K562 (cell line): Measurements from ENCODE around the gene TADA2A. TPM values are rescaled to one million over a fixed set of nuclear protein-coding genes. Genes with fewer than 3 reads are reported as not detected.

Source experiments
- ATAC-seq: fragments of 200-7000 bp; cut with Tn5 transposase; 3 replicates; pipeline ENCODE4 v1.9.1; 2020; ENCODE audit warnings: moderate library complexity
- BruUV-seq: library from RNA; stranded (reverse); fragments of 400-500 nt; replicated peaks from 2 replicates; lab custom pipeline; 2021; lab: Mats Ljungman, UMichigan
- CTCF ChIA-PET: fragments of 300-600 bp; formaldehyde crosslinking; extraction: SDS; loops from one replicate; lab custom pipeline; 2021; ENCODE audit warnings: low intra/inter-chr PET ratio; lab: Yijun Ruan, JAX
- POLR2A ChIA-PET: fragments of 300-600, 350-650 bp; sonication (Branson Sonifier 250); formaldehyde crosslinking; extraction: SDS; loops from one replicate; lab custom pipeline; 2021; ENCODE audit warnings: antibody characterized with exemption, inconsistent platforms; lab: Yijun Ruan, JAX
- DNase-seq, 4 experiments: peaks; one replicate each; pipeline versions ENCODE4 v3.0.0 to v3.0.0-alpha.2; 2011 to 2018; ENCODE audit warnings: low spot score in 3 of 4, mixed read lengths in 3 of 4; ENCODE audit errors: extremely low read depth in 1 of 4
- FAIRE-seq: peaks from 2 replicates; lab custom pipeline; 2011; peaks lifted over from hg19 to GRCh38; lab: Jason Lieb, UNC
- H2AFZ ChIP-seq: 2 replicates; pipeline ENCODE4 v1.6.0; 2011; ENCODE audit warnings: low read depth, low read length, control low read depth, inconsistent platforms
- H3K27ac ChIP-seq: fragments of 200-600 bp; 3 replicates; pipeline ENCODE4 v1.8.0; 2011; ENCODE audit warnings: low read depth, mild to moderate bottlenecking, control low read depth, inconsistent platforms, low read length, moderate library complexity, mixed read lengths; ENCODE audit errors: extremely low read depth
- H3K27me3 ChIP-seq, 2 experiments: fragments of 300-600 bp in 1 of 2; 2 replicates in 1 of 2; 3 replicates in 1 of 2; pipeline versions ENCODE4 v1.6.0 to v1.8.0; 2011; ENCODE audit warnings: inconsistent platforms in 2 of 2, low read length in 2 of 2, mild to moderate bottlenecking in 1 of 2, mixed read lengths in 1 of 2, moderate library complexity in 1 of 2; ENCODE audit not compliant: control insufficient read depth in 2 of 2, insufficient read depth in 2 of 2
- H3K36me3 ChIP-seq: fragments of 300-600 bp; 3 replicates; pipeline ENCODE4 v1.8.0; 2011; ENCODE audit warnings: mild to moderate bottlenecking, low read length, inconsistent platforms; ENCODE audit not compliant: control insufficient read depth, insufficient read depth
- H3K4me1 ChIP-seq, 2 experiments: fragments of 200-600 bp in 1 of 2; replicated peaks in 1 of 2; 2 replicates in 1 of 2; 3 replicates in 1 of 2; pipeline versions ENCODE4 v1.5.1 to v1.8.0; 2011; ENCODE audit warnings: inconsistent platforms in 2 of 2, low read length in 2 of 2, mild to moderate bottlenecking in 1 of 2, mixed read lengths in 1 of 2, moderate library complexity in 1 of 2; ENCODE audit not compliant: control insufficient read depth in 2 of 2, insufficient read depth in 2 of 2
- H3K4me2 ChIP-seq: 2 replicates; pipeline ENCODE4 v1.6.1; 2011; ENCODE audit warnings: low read length, control low read depth, inconsistent platforms, mixed read lengths; ENCODE audit not compliant: insufficient read depth
- H3K4me3 ChIP-seq: fragments of 200-600 bp; sonication (generic), shearing (Covaris generic); 2 replicates; pipeline ENCODE4 v1.5.1; 2016; ENCODE audit warnings: control low read depth, inconsistent platforms
- H3K79me2 ChIP-seq: fragments of 200-600 bp; 3 replicates; pipeline ENCODE4 v1.8.0; 2011; ENCODE audit warnings: low read length, inconsistent platforms; ENCODE audit not compliant: control insufficient read depth, insufficient read depth
- H3K9ac ChIP-seq, 2 experiments: 2 replicates each; pipeline versions ENCODE4 v1.6.0 to v1.6.1; 2011; ENCODE audit warnings: low read depth in 2 of 2, low read length in 2 of 2, control low read depth in 1 of 2, inconsistent platforms in 1 of 2, mild to moderate bottlenecking in 1 of 2, mixed read lengths in 1 of 2; ENCODE audit not compliant: insufficient read depth in 1 of 2
- H3K9me1 ChIP-seq: one replicate; pipeline ENCODE4 v1.6.0; 2011; ENCODE audit warnings: inconsistent platforms, mild to moderate bottlenecking, low read length, moderate library complexity; ENCODE audit not compliant: control insufficient read depth, insufficient read depth
- H3K9me3 ChIP-seq: replicated peaks from 2 replicates; pipeline ENCODE4 v1.5.1; 2011; ENCODE audit warnings: low read depth, low read length, inconsistent platforms; ENCODE audit not compliant: control insufficient read depth, insufficient read depth
- H4K20me1 ChIP-seq: replicated peaks from 2 replicates; pipeline ENCODE4 v1.6.1; 2011; ENCODE audit warnings: low read length, inconsistent platforms, mixed read lengths; ENCODE audit not compliant: control insufficient read depth, insufficient read depth
- BRD9 ChIP-seq: fragments of 450-650 bp; IDR thresholded peaks from 2 replicates; pipeline ENCODE4 v1.6.1; 2018; ENCODE audit warnings: low read depth; ENCODE audit not compliant: partially characterized antibody
- CREM ChIP-seq: IDR thresholded peaks from 2 replicates; pipeline ENCODE4 v1.6.1; 2014; ENCODE audit warnings: antibody characterized with exemption, low read depth
- ETS2 ChIP-seq: IDR thresholded peaks from 2 replicates; pipeline ENCODE4 v1.6.1; 2016; ENCODE audit warnings: borderline replicate concordance, missing genetic modification characterization, mild to moderate bottlenecking, moderate library complexity, missing compliant biosample characterization; ENCODE audit not compliant: poor library complexity, severe bottlenecking
- LEF1 ChIP-seq: fragments of 450-650 bp; IDR thresholded peaks from 2 replicates; pipeline ENCODE4 v1.6.1; 2016; ENCODE audit warnings: mild to moderate bottlenecking
- ZNF311 ChIP-seq: fragments of 250-450 bp; sonication (Bioruptor Pico); IDR thresholded peaks from 2 replicates; pipeline ENCODE4 v1.4.0; 2020; ENCODE audit warnings: mild to moderate bottlenecking, moderate library complexity
- WGBS: fragments of 100-300 bp; shearing (Covaris generic); methylation state at CpG from one replicate; pipeline ENCODE4 v1.1.6; 2016; ENCODE audit warnings: low coverage, mixed read lengths; ENCODE audit not compliant: insufficient coverage; ENCODE audit errors: missing lambda C conversion rate; 5-methylcytosine and 5-hydroxymethylcytosine counted together
- in situ Hi-C: fragments of 300-500 bp; cut with MboI; formaldehyde crosslinking; loops from 4 replicates; pipeline ENCODE4 v1.15.0; 2018; ENCODE audit warnings: inconsistent platforms, mixed read lengths
- intact Hi-C: fragments of 100-400 bp; cut with micrococcal nuclease; formaldehyde crosslinking; loops from 2 replicates; pipeline ENCODE4 v1.14.2; 2022
- polyA plus RNA-seq, 8 experiments: library from polyadenylated mRNA; depleted of rRNA in 4 of 8; stranded (reverse) in 5 of 8; unstranded in 3 of 8; fragments of >200 nt; fragmentation: Nextera tagmentation in 2 of 8; fragmentation: Illumina TruSeq in 1 of 8; extraction: Ambion mirVana in 2 of 8; extraction: Trizol in 1 of 8; gene quantifications; 2 replicates each; pipeline versions ENCODE4 v1.2.1 to v1.2.3, GENCODE V29; 2011 to 2014; ENCODE audit warnings: inconsistent platforms in 1 of 8, missing spikeins in 1 of 8
- total RNA-seq, 7 experiments: library from RNA; depleted of rRNA in 6 of 7; stranded (reverse); fragments of >200 nt in 6 of 7; fragmentation: Illumina TruSeq in 2 of 7; extraction: Trizol in 2 of 7; gene quantifications; 2 replicates each; pipeline versions ENCODE4 v1.2.1 to v1.2.3, GENCODE V29; 2011 to 2021; ENCODE audit warnings: low replicate concordance in 1 of 7
- TF ChIP-seq, protein P1 (sequence below): conservative IDR thresholded peaks from 2 replicates; pipeline ENCODE4 v1.6.1; 2011; ENCODE audit warnings: low read depth, mild to moderate bottlenecking, low read length; ENCODE audit not compliant: control insufficient read depth
- TF ChIP-seq, protein P2 (sequence below): sonication (generic); formaldehyde crosslinking; IDR thresholded peaks from 2 replicates; pipeline ENCODE4 v1.8.0; 2023; ENCODE audit warnings: mild to moderate bottlenecking, missing genetic modification reagents
- TF ChIP-seq, protein P3 (sequence below): sonication (generic); formaldehyde crosslinking; IDR thresholded peaks from 2 replicates; pipeline ENCODE4 v1.4.0; 2020; ENCODE audit warnings: mild to moderate bottlenecking, missing genetic modification reagents
- TF ChIP-seq, protein P4 (sequence below), 2 experiments: fragments of 200-800 bp in 1 of 2; sonication (Bioruptor generic) in 1 of 2; sonication (generic) in 1 of 2; formaldehyde crosslinking in 1 of 2; IDR thresholded peaks in 1 of 2; conservative IDR thresholded peaks in 1 of 2; 2 replicates each; pipeline versions ENCODE4 v1.5.0 to v1.6.1; 2016 to 2020; ENCODE audit warnings: missing compliant biosample characterization in 1 of 2, missing genetic modification characterization in 1 of 2, missing genetic modification reagents in 1 of 2

TADA2A gene
- total and polyA plus RNA-seq, 9 of the 15 experiments (the other 6 are each of a cell fraction or from before 2014, with no cell fraction given) = 13.8 to 37.7 (median 25.0) TPM

DNA sequence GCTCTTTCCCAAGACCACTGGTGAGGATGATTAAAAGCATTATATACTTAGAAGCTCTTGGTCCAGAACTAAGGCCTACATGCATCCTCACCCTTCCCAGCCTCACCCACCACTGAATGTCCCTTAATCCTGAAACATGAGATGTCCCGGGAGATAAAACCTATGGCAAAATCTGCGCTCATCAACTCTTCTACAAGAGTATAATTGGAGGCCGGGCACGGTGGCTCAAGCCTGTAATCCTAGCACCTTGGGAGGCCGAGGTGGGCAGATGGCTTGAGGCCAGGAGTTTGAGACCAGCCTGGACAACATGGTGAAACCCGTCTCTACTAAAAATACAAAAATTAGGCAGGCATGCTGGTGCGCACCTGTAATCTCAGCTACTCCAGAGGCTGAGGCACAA lies 13.3 kb upstream of the TADA2A start:
- no peak for DNase-seq
- WGBS = 59% methylated on average over 7 of the region's 7 CpGs
- no peak for ATAC-seq
- H2AFZ ChIP-seq = no peak overlapping the region
- no peaks in the 10 kb centered on the region for H3K27me3 ChIP-seq
- H3K4me2 ChIP-seq = no peak overlapping the region
- no peak for FAIRE-seq
- H3K27ac ChIP-seq = no peak overlapping the region
- no peaks in the 10 kb centered on the region for H4K20me1 ChIP-seq
- ChIA-PET CTCF (no interaction called here), POLR2A (no interaction called here)
- no peaks in the 10 kb centered on the region for H3K9me3 ChIP-seq
- no peak overlapping the region for H3K9ac ChIP-seq
- BruUV-seq = no TSS peak
- in situ Hi-C loops = no loop called here
- H3K4me1 ChIP-seq = no peaks in the 10 kb centered on the region
- H3K9me1 ChIP-seq = no peaks in the 10 kb centered on the region
- no peaks in the 10 kb centered on the region for H3K79me2 ChIP-seq
- intact Hi-C loops = no loop called here
- no peaks in the 10 kb centered on the region for H3K36me3 ChIP-seq
- TF ChIP-seq ETS2 (tag) = no peak
- TF ChIP-seq, protein P1, sequence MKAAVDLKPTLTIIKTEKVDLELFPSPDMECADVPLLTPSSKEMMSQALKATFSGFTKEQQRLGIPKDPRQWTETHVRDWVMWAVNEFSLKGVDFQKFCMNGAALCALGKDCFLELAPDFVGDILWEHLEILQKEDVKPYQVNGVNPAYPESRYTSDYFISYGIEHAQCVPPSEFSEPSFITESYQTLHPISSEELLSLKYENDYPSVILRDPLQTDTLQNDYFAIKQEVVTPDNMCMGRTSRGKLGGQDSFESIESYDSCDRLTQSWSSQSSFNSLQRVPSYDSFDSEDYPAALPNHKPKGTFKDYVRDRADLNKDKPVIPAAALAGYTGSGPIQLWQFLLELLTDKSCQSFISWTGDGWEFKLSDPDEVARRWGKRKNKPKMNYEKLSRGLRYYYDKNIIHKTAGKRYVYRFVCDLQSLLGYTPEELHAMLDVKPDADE = no peak
- TF ChIP-seq CREM = no peak
- TF ChIP-seq, protein P2, sequence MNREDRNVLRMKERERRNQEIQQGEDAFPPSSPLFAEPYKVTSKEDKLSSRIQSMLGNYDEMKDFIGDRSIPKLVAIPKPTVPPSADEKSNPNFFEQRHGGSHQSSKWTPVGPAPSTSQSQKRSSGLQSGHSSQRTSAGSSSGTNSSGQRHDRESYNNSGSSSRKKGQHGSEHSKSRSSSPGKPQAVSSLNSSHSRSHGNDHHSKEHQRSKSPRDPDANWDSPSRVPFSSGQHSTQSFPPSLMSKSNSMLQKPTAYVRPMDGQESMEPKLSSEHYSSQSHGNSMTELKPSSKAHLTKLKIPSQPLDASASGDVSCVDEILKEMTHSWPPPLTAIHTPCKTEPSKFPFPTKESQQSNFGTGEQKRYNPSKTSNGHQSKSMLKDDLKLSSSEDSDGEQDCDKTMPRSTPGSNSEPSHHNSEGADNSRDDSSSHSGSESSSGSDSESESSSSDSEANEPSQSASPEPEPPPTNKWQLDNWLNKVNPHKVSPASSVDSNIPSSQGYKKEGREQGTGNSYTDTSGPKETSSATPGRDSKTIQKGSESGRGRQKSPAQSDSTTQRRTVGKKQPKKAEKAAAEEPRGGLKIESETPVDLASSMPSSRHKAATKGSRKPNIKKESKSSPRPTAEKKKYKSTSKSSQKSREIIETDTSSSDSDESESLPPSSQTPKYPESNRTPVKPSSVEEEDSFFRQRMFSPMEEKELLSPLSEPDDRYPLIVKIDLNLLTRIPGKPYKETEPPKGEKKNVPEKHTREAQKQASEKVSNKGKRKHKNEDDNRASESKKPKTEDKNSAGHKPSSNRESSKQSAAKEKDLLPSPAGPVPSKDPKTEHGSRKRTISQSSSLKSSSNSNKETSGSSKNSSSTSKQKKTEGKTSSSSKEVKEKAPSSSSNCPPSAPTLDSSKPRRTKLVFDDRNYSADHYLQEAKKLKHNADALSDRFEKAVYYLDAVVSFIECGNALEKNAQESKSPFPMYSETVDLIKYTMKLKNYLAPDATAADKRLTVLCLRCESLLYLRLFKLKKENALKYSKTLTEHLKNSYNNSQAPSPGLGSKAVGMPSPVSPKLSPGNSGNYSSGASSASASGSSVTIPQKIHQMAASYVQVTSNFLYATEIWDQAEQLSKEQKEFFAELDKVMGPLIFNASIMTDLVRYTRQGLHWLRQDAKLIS (CRISPR knock-in tag) = no peak
- TF ChIP-seq, protein P3, sequence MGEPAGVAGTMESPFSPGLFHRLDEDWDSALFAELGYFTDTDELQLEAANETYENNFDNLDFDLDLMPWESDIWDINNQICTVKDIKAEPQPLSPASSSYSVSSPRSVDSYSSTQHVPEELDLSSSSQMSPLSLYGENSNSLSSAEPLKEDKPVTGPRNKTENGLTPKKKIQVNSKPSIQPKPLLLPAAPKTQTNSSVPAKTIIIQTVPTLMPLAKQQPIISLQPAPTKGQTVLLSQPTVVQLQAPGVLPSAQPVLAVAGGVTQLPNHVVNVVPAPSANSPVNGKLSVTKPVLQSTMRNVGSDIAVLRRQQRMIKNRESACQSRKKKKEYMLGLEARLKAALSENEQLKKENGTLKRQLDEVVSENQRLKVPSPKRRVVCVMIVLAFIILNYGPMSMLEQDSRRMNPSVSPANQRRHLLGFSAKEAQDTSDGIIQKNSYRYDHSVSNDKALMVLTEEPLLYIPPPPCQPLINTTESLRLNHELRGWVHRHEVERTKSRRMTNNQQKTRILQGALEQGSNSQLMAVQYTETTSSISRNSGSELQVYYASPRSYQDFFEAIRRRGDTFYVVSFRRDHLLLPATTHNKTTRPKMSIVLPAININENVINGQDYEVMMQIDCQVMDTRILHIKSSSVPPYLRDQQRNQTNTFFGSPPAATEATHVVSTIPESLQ (CRISPR knock-in tag) = no peak
- TF ChIP-seq, protein P4, sequence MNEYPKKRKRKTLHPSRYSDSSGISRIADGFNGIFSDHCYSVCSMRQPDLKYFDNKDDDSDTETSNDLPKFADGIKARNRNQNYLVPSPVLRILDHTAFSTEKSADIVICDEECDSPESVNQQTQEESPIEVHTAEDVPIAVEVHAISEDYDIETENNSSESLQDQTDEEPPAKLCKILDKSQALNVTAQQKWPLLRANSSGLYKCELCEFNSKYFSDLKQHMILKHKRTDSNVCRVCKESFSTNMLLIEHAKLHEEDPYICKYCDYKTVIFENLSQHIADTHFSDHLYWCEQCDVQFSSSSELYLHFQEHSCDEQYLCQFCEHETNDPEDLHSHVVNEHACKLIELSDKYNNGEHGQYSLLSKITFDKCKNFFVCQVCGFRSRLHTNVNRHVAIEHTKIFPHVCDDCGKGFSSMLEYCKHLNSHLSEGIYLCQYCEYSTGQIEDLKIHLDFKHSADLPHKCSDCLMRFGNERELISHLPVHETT (CRISPR knock-in tag; conservative IDR thresholded peaks at IDR 0.05 in 1 of 2, IDR thresholded peaks at IDR 0.05 in 1 of 2) = no peak
- TF ChIP-seq ZNF311 = no peak
- TF ChIP-seq LEF1 = no peak
- no peak for TF ChIP-seq BRD9
- H3K4me3 ChIP-seq = no peak overlapping the region
